GM19025 (cell line): ENCODE measurements around the gene SRPRB.

Experiments
- ATAC-seq: cut with Tn5 transposase; IDR thresholded peaks from one replicate; pipeline ENCODE4 v1.9.1; 2021; ENCODE audit warnings: mild to moderate bottlenecking, low read depth, moderate library complexity; ENCODE audit not compliant: unreplicated experiment

SRPRB gene

GRCh38 chr3:133863911-133864310 lies 58.3 kb downstream of the SRPRB start:
- no peak for ATAC-seq

- ATAC-seq: no peak
Observed at GRCh38 chr3:133864616-133865015, 59.0 kb downstream of the SRPRB start.

- no peak for ATAC-seq
Observed at GRCh38 chr3:133865136-133865855, 59.7 kb downstream of the SRPRB start.

GRCh38 chr3:133866141-133866540 lies 60.5 kb downstream of the SRPRB start:
- no peak for ATAC-seq

- ATAC-seq: no peak
Observed at GRCh38 chr3:133868186-133868585, 62.6 kb downstream of the SRPRB start.

- ATAC-seq: no peak
Observed at GRCh38 chr3:133868758-133869475, 63.3 kb downstream of the SRPRB start.

DNA sequence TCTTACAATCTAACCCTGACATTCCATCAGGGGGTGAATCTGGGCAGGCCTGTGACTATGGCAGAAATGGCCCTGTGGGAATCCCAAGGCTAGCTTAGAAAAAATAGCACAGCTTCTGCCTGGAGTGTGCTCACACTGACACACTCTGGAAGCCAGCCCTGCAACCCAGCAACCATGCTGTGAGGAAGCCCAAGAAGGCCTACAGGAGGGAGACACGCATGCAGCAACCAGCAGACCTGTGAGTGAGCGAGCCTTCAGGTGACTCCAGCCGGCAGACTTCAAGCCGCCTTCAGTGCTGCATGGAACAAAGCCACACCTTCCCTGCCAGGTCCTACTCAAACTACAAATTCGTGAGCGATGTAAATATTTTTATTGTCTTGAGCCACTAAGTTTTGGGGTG lies 64.0 kb downstream of the SRPRB start:
- ATAC-seq: no peak

DNA sequence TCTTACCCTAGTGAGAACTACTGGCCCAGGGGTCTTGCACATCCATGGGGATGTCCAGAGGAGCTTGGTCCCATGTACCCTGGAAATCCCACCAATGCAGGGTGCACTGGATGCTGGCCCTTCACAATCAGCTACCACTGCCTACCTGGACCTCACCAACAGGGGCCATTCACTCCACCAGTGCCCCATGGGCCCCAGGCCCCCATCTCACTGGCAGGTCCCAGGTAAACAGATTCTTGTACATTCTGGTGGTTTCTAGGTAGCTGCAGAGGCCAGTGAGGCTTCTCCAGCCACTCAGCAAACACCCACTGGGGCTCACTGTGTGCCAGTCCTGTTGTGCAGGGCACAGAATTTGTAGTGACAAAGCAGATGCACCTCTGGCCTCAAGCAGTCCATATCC lies 65.2 kb downstream of the SRPRB start:
- no peak for ATAC-seq
